ENCODE results near the gene DAAM2.

DNA sequence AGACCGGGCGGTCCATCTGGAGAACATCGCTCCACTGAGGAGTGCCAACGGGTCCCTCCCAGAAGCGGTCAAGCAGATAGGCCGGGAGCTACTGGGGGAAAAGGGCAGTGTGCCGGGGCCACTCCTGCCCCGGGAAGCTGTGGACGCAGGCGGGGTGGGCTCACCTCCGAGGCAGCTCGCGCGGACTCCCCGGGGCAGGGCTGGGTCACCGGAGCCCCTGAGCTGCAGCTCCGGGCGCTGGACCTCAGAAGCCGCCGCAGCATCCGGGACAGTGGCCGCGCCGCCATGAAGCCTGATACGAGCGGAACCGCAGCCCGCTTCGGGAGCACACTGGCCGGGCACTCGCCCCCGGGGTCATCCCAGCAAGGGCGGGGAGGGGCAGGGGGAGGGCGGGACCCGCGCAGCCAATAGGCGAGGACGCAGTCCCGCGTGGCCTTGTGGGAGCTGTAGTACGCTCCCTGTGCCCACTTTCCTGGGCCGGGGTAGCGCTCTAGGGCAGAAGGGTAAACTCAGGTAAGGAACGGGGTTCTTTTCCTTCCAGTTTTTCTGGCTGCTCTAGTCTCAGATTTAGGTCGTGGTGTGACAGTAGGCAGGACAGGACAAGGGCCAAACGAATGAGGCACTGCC, 142.1 kb downstream of the DAAM2 start, which contains the start of gene MOCS1:
- TF ChIP-seq, protein P1, sequence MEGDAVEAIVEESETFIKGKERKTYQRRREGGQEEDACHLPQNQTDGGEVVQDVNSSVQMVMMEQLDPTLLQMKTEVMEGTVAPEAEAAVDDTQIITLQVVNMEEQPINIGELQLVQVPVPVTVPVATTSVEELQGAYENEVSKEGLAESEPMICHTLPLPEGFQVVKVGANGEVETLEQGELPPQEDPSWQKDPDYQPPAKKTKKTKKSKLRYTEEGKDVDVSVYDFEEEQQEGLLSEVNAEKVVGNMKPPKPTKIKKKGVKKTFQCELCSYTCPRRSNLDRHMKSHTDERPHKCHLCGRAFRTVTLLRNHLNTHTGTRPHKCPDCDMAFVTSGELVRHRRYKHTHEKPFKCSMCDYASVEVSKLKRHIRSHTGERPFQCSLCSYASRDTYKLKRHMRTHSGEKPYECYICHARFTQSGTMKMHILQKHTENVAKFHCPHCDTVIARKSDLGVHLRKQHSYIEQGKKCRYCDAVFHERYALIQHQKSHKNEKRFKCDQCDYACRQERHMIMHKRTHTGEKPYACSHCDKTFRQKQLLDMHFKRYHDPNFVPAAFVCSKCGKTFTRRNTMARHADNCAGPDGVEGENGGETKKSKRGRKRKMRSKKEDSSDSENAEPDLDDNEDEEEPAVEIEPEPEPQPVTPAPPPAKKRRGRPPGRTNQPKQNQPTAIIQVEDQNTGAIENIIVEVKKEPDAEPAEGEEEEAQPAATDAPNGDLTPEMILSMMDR (conservative IDR thresholded peaks at IDR 0.05) = no peak
- TF ChIP-seq ZFX (IDR thresholded peaks at IDR 0.05) = no peak

All from C4-2B (cell line).